ENCODE results near the gene ZIM2. TPM values are rescaled to one million over a fixed set of nuclear protein-coding genes. Genes with fewer than 3 reads are reported as not detected.

The ZIM2 gene
- total and polyA plus RNA-seq, 9 of the 15 experiments (the other 6 are each of a cell fraction or from before 2014, with no cell fraction given), result not detected

GRCh38 chr19:56880592-56881190, 40.2 kb upstream of the ZIM2 start:
- Histone ChIP-seq H3K27me3 (ENCODE audit: control insufficient read depth in 2 of 2, insufficient read depth in 2 of 2, low read length in 2 of 2) (no peaks in the 10 kb centered on the region), H3K36me3 (ENCODE audit: control insufficient read depth, insufficient read depth, low read length) (no peaks in the 10 kb centered on the region), H3K4me2 (ENCODE audit: insufficient read depth, low read length) (no peak overlapping the region), H3K4me1 (replicated peaks in 1 of 2; ENCODE audit: control insufficient read depth in 2 of 2, insufficient read depth in 2 of 2, low read length in 2 of 2) (no peaks in the 10 kb centered on the region), H3K9ac (ENCODE audit: insufficient read depth in 1 of 2, low read depth in 2 of 2, low read length in 2 of 2) (no peak overlapping the region), H3K4me3 (no peak overlapping the region), H3K9me3 (replicated peaks; ENCODE audit: control insufficient read depth, insufficient read depth, low read depth, low read length) (no peaks in the 10 kb centered on the region), H2AFZ (ENCODE audit: low read depth, low read length) (no peak overlapping the region), H3K9me1 (ENCODE audit: control insufficient read depth, insufficient read depth, low read length) (no peaks in the 10 kb centered on the region), H3K27ac (ENCODE audit: extremely low read depth, low read depth, low read length) (no peak overlapping the region), H3K79me2 (ENCODE audit: control insufficient read depth, insufficient read depth, low read length) (no peaks in the 10 kb centered on the region), H4K20me1 (replicated peaks; ENCODE audit: control insufficient read depth, insufficient read depth, low read length) (no peaks in the 10 kb centered on the region)
- DNase-seq (ENCODE audit: extremely low read depth in 1 of 4, low spot score in 3 of 4) (no peak), ATAC-seq (no peak), FAIRE-seq (no peak)
- intact Hi-C loops (cut with micrococcal nuclease) (no loop called here), in situ Hi-C loops (cut with MboI) (no loop called here)
- CTCF ChIA-PET (ENCODE audit: low intra/inter-chr PET ratio), result no interaction called here
- 3% methylated on average over 5 of the region's 5 CpGs for WGBS (ENCODE audit: insufficient coverage, low coverage, missing lambda C conversion rate)
- BruUV-seq (replicated peaks), result no TSS peak
- POLR2A ChIA-PET, result interaction anchor here (0.7 kb wide), 1 partner anchor 18 kb away, joined by 3 read pairs; no protein-coding TSS in a partner anchor
- no peak for TF ChIP-seq ILK (tag; IDR thresholded peaks at IDR 0.05; ENCODE audit: borderline replicate concordance, low read depth)
- no peak for TF ChIP-seq GABPA (tag; conservative IDR thresholded peaks at IDR 0.05; ENCODE audit: low read depth)
- TF ChIP-seq MCM3 (IDR thresholded peaks at IDR 0.05), result no peak
- TF ChIP-seq TEAD2 (tag; IDR thresholded peaks at IDR 0.05), result no peak
- TF ChIP-seq C11orf30 (IDR thresholded peaks at IDR 0.05; ENCODE audit: low read depth), result no peak
- TF ChIP-seq BRCA1 (IDR thresholded peaks at IDR 0.05), result no peak
- no peak for TF ChIP-seq BRCA1 (CRISPR knock-in tag; IDR thresholded peaks at IDR 0.05)
- TF ChIP-seq ZBTB11 (CRISPR knock-in tag; IDR thresholded peaks at IDR 0.05), result no peak
- no peak for TF ChIP-seq MTF1 (CRISPR knock-in tag; IDR thresholded peaks at IDR 0.05; ENCODE audit: borderline replicate concordance)
- no peak for TF ChIP-seq STAG1 (CRISPR knock-in tag; IDR thresholded peaks at IDR 0.05; ENCODE audit: borderline replicate concordance)
- TF ChIP-seq SAFB (IDR thresholded peaks at IDR 0.05; ENCODE audit: borderline replicate concordance, low read depth, low read length), result no peak
- TF ChIP-seq SREBF2 (CRISPR knock-in tag; IDR thresholded peaks at IDR 0.05), result no peak
- no peak for TF ChIP-seq GMEB1 (CRISPR knock-in tag; IDR thresholded peaks at IDR 0.05)
- no peak for TF ChIP-seq TAF1 (IDR thresholded peaks at IDR 0.05; ENCODE audit: control insufficient read depth, extremely low read depth, insufficient read depth, low read length, severe bottlenecking)
- no peak for TF ChIP-seq E2F8 (IDR thresholded peaks at IDR 0.05; ENCODE audit: low read depth, partially characterized antibody)
